ENCODE measurements around the gene MTR.

DNA sequence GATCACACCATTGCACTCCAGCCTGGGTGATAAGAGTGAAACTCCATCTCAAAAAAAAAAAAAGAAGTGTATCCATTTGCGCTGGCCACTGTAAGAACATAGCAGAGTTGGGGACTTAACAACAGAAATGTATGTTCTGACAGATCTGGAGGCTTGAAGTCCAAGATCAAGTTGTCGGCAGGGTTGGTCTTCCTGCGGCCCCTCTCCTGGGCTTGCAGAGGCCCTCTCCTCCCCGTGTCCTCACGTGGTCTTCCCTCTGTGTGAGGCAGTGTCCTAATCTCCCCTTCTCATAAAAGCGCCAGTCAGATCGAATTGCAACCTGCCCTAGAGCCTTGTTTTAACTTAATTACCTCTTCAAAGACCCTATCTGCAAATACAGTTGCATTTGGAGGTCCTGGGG is 156.6 kb downstream of the MTR start:
- TF ChIP-seq, protein P1, sequence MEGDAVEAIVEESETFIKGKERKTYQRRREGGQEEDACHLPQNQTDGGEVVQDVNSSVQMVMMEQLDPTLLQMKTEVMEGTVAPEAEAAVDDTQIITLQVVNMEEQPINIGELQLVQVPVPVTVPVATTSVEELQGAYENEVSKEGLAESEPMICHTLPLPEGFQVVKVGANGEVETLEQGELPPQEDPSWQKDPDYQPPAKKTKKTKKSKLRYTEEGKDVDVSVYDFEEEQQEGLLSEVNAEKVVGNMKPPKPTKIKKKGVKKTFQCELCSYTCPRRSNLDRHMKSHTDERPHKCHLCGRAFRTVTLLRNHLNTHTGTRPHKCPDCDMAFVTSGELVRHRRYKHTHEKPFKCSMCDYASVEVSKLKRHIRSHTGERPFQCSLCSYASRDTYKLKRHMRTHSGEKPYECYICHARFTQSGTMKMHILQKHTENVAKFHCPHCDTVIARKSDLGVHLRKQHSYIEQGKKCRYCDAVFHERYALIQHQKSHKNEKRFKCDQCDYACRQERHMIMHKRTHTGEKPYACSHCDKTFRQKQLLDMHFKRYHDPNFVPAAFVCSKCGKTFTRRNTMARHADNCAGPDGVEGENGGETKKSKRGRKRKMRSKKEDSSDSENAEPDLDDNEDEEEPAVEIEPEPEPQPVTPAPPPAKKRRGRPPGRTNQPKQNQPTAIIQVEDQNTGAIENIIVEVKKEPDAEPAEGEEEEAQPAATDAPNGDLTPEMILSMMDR (IDR thresholded peaks at IDR 0.05): no peak
- TF ChIP-seq POLR2A (IDR thresholded peaks at IDR 0.05): no peak

Measured in lower leg skin (tissue), 3 donors.